Measurements from ENCODE around the gene TAPT1.
A peak's percentile ranks its signal among the peaks of the same experiment; 100 is the strongest.
"Not testable (repeated sequence)": the region's sequence is repeated elsewhere in the genome, so short reads cannot be mapped to it uniquely, and the experiment has no call there.

The TAPT1 gene

GRCh38 chr4:16206848-16207247 lies 19.4 kb downstream of the TAPT1 start:
- no peak for DNase-seq

GRCh38 chr4:16206301-16206700 lies 20.0 kb downstream of the TAPT1 start:
- DNase-seq = no peak

- peak; percentile 14 for DNase-seq
Observed at GRCh38 chr4:16205298-16206164, 20.7 kb downstream of the TAPT1 start.

- no peak for DNase-seq
Observed at GRCh38 chr4:16204505-16204904, 21.8 kb downstream of the TAPT1 start.

GRCh38 chr4:16203083-16203482 lies 23.2 kb downstream of the TAPT1 start:
- no peak for DNase-seq

GRCh38 chr4:16202598-16202997 lies 23.7 kb downstream of the TAPT1 start:
- DNase-seq = no peak

- peak; percentile 14 for DNase-seq
Observed at GRCh38 chr4:16199093-16199492, 27.2 kb downstream of the TAPT1 start.

GRCh38 chr4:16197876-16198665 lies 28.2 kb downstream of the TAPT1 start:
- no peak for DNase-seq

- no peak for DNase-seq
Observed at GRCh38 chr4:16196482-16197393, 29.5 kb downstream of the TAPT1 start.

GRCh38 chr4:16195209-16195608 lies 31.1 kb downstream of the TAPT1 start:
- no peak for DNase-seq

GRCh38 chr4:16194798-16195197 lies 31.5 kb downstream of the TAPT1 start:
- not testable (repeated sequence) for DNase-seq

- DNase-seq = no peak
Observed at GRCh38 chr4:16194214-16194613, 32.1 kb downstream of the TAPT1 start.

- DNase-seq = no peak
Observed at GRCh38 chr4:16192631-16193518, 33.4 kb downstream of the TAPT1 start.

- no peak for DNase-seq
Observed at GRCh38 chr4:16192057-16192456, 34.2 kb downstream of the TAPT1 start.

GRCh38 chr4:16187455-16187854 lies 38.8 kb downstream of the TAPT1 start:
- DNase-seq = no peak

- no peak for DNase-seq
Observed at GRCh38 chr4:16186986-16187385, 39.3 kb downstream of the TAPT1 start.

- no peak for DNase-seq
Observed at GRCh38 chr4:16183604-16184003, 42.7 kb downstream of the TAPT1 start.

GRCh38 chr4:16176621-16177020 lies 49.6 kb downstream of the TAPT1 start:
- DNase-seq = no peak

- DNase-seq = no peak
Observed at GRCh38 chr4:16171831-16172230, 54.4 kb downstream of the TAPT1 start.

- no peak for DNase-seq
Observed at GRCh38 chr4:16169490-16169889, 56.8 kb downstream of the TAPT1 start.

- no peak for DNase-seq
Observed at GRCh38 chr4:16168710-16169388, 57.4 kb downstream of the TAPT1 start.

Data from NCI-H2227 treated with DMSO at 0.1 percent for 48 hours (cell line).